ENCODE results near the gene ANAPC15.

Gene ANAPC15

DNA sequence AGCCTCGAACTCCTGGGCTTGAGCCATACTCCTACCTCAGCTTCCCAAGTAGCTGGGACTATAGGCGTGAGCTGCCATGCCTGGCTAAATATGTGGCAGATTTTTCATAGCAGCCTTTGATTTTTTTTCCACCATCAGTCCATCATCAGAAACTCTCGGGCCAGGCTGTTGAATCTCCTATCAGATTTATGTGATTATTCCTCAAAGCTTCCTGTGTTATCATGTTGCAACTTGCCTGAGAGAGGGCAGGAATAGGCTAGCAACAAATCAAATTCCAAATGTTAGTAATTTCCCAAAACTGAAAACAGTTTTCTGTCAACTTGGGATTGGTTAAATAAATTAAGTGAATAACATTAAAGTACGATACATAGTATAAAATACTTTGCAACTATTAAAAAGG, 28.4 kb downstream of the ANAPC15 start:
- no peak for DNase-seq

- no peak for DNase-seq
Observed at GRCh38 chr11:72083414-72083813, 29.1 kb downstream of the ANAPC15 start.

DNA sequence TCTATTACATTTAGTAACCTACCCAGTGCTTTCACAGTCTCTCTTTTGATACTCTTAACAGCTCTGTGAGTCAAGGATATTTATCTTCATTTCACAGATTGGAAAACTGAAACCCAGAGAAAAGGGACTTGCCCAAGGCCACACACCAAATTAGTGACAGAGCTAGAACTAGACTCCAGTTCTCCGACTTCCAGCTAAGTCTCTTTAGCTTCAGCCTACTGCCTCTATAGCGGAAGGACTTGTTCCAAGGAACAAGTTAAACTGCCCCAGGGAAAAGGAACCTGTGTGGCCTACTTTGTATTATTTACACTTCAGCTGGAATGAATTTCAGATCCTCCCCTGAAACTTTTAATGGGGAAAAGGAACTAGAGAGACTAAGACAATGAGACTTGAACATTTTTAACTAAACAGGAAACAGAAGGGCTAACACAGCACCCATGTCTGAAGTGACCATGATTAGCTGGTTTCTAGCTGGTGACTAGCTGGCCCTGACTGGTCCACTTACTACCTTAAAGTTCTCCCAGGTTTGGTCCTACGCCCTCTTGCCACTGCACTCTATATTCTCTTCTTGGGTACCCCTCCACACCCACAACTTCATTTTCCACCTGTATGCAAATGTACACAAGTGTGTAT, 30.6 kb downstream of the ANAPC15 start:
- DNase-seq, result no peak

DNA sequence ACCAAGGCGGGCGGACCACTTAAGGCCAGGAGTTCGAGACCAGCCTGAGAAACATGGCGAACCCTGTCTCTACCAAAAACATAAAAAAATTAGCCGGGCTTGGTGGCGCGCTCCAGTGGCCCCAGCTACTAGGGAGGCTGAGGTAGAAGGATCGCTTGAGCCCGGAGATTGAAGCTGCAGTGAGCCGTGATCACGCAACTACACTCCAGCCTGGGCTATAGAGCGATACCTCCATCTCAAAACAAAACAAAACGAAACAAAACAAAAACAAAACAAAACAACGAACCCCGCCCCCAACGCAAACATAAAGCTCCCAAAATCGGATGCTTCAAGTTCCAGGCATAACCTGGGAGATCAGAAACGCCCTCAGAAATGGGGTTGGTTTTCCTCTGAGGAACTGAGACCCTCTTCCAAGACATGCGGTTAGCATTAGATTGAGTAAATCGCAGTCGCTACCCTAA, 31.3 kb downstream of the ANAPC15 start:
- no peak for DNase-seq

DNA sequence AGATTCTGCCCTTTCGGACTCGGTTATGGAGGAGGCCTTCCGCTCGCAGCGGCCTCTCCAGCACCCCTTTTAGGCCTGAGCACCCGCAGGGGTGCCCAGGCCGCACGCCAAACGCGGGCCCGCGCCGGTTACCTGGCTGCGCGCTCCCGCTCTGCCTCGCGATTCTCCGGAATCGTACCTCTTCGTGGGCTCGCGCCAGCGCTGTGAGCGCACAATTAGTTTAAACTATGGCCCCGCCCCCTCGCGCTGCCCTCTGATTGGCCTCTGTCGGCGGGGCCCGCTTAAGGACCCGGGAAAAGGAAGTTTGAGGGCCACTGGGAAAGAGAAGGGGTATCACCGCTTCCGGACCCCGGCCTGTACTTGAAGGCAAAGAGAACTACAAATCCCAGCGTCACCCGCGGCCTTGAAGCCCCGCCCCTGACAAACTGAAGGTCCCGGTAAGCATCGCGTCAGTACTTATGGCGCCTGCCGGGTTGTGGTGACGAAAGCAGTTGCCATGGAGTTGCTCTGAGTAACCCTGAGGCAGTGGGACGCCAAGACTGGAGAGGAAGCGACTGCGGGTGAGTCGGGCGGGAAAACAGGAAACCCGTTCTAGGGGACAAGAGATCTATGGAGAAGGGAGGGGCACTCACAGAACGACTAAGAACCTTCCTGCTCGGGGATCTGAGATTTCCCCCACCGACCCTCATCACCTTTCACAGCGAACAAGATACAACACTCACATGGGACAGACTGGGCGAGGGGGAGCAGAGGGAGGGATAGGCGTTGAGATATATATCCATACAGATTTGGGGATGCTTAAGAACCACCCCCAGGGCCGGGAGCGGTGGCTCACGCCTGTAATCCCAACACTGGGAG, 31.9 kb downstream of the ANAPC15 start, which contains the start of the genes LRRC51 and NUMA1:
Gene LRRC51, plus strand, starts transcription at position 525 of the 858 bp plus-strand sequence. CDS start 8,234 bp downstream, outside the sequence.
Gene NUMA1, minus strand, starts transcription at position 217 of the 858 bp plus-strand sequence. CDS start 44,599 bp downstream, outside the sequence.
- peak; percentile 100 for DNase-seq

GRCh38 chr11:72079819-72080325, 32.6 kb downstream of the ANAPC15 start:
- no peak for DNase-seq

DNA sequence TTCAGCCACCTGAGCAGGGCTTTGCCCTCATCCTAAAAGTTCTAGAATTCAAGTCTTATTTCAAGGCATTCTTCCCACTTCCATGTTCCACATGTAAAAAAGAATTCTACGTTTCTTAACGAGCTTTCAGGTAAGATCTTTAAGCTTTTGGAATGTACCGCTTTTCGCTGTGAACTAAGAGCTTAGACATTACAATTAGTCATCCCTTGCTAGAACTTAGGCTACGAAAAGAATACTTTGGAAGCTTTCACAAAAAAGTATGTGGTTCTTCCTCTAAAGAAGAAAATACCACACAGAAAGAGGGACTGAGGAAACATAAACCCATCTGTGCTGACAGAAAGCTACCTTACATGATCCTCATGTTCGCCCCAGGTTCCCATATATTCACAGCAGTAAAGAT, 34.0 kb downstream of the ANAPC15 start:
- DNase-seq, result no peak

DNA sequence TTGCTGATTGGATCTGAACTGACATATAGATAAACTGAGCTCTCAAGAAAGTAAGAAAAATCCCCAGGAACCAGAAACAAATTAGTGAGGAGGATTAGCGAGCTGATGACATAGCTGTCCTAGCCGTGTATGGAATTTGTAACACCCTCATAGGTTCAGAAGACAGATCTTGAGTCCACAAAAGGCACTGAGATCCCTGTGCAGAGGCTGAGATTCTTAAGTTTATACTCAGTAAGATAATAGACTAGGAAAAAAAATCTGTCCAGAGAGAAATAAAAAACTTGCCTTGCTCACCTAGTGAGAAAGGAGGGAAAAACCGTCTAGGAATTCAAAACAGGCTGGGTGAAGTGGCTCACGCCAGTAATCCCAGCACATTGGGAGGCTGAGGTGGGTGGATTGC, 36.7 kb downstream of the ANAPC15 start:
- no peak for DNase-seq

GRCh38 chr11:72075109-72075508, 37.4 kb downstream of the ANAPC15 start:
- peak; percentile 11 to 16 for DNase-seq

DNA sequence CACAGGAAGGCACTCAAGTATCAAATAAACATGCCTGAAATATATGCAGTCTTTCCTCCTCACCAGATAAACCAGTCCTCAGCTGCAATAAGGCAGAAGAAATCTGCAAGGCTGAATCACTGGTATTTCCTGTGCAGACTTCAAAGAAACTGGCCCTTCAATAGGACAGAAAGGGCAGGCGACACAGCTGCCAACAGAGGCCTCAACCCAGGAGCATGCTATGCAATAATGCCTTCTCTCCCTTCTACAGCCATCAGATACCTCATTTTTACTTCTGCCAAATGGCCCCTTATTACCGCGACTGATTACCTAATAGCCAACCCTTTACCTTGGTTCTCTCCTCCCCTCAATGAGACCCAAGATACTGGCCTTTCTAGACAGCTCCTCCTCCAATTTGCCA, 40.1 kb downstream of the ANAPC15 start:
- DNase-seq, result peak; percentile 74 to 89

DNA sequence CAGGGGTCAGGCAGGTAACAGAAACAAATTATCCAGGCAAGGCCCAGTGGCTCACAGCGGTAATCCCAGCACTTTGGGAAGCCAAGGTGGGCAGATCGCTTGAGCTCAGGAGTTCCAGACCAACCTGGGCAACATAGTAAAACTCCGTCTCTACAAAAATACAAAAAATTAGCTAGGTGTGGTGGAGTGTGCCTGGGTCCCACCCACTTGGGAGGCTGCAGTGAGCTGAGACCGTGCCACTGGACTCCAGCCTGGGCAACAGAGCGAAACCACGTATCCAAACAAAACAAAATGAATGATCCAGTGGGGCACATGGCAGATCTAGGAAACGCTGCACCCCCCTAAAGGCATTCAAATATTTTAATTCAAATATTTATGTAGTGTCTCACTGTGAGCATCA, 42.0 kb downstream of the ANAPC15 start:
- DNase-seq, result no peak

GRCh38 chr11:72069787-72070251, 42.7 kb downstream of the ANAPC15 start:
- DNase-seq, result peak; percentile 85 to 90

DNA sequence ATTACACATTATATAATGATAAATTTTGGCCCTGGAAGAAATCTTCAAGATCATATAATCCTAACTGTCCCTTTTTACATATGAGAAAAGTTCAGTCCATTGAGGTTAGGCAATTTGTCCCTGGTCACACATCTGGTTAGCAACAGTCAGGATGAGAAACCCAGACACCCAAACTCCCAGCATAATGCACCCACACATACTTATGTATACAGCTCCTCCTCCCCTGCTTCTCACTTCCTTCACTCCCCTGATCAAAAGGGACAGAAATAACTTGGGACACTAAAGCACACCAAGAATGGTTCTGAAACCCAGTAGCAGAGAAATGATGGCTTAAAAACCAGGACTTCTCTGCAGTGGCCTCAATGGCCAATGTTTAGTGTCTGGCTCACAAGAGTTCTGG, 43.3 kb downstream of the ANAPC15 start:
- DNase-seq, result no peak

DNA sequence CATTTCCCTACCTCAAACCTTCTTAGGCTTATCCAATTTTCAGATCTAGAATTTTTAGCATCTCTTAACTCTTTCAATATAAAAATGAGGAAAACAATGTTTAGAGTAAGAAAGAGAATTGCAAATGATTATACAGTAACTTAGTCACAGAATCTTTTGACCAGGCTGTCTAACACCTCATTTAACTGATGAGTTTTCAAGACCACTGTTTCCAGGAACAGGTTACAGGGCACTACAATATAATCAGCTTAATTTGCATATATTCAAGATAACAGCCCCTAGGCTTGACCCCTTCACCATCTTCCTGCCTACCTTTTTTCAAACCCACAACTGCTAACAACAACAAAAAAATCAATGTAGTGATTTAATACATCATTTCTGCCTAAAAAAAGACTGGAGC, 44.8 kb downstream of the ANAPC15 start:
- DNase-seq, result no peak

DNA sequence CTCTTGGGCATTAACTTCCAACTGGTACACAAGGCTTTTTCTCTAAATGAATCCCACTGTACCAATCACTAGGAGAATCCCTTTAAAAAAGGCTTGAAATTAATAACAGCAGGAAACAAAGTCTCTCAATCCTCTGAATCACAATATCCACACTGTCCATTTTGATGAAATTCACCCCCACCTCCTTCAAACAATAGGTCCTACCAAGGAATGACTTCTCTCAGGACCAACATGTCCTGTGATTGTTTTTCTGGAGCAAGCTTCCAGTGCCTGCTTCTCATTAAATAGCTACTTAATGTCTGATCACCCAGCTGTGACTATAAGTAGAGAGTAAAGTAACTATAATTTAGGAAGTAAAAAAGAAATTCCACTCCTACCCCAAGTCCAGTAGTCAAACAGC, 45.2 kb downstream of the ANAPC15 start:
- DNase-seq, result no peak

GRCh38 chr11:72066855-72067254, 45.6 kb downstream of the ANAPC15 start:
- no peak for DNase-seq

DNA sequence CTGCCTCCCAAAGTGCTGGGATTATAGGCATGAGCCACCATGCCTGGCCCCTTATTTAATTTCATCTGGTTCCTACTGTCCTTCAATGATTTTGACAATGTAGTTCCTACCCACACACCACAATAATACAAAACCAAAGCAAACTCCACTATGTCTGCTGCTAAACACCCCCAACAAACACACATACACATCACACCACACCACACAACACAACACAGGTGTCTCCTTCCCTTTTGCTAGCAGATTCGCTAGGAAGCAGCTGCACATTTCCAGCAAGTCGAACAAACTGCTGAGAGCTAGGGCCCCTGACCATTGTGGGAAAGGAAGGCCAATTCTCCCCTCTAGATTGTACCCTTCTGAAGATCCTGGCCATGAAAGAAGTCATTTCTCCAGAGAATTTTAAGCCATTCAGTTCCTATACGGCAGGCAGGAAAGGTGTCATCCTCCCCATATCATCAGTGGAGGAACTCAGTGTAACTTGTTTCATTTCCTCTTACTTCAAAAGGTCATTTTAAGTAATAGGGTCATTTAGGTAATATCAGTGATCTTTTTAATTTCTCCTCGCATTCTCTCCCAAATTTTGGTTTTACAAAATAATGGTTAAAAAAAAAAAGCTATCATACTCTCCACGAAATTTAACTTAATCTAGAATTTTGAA, 50.6 kb downstream of the ANAPC15 start:
- DNase-seq, result no peak
